Measurements from ENCODE around the gene NRDE2.

DNA sequence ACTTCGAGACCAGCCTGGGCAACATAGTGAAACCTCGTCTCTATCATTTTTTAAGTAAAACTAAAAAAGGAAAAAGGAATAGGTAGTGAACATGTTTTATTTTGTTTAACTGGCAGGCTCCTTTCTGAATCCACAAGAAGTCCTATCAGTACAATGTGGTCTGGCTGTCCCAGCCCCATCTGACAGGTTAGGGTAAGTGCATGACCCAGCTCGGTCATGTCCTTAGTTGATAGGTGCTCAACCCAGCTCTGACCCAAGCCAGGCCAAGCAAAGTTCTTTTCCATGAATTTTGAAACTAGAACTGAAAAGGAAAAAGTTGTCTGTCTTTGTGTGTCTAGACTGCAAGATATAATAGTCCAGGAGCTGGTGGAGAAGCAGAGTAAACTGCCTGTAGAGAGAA is 4.7 kb upstream of the NRDE2 start:
- TF ChIP-seq, protein P1, sequence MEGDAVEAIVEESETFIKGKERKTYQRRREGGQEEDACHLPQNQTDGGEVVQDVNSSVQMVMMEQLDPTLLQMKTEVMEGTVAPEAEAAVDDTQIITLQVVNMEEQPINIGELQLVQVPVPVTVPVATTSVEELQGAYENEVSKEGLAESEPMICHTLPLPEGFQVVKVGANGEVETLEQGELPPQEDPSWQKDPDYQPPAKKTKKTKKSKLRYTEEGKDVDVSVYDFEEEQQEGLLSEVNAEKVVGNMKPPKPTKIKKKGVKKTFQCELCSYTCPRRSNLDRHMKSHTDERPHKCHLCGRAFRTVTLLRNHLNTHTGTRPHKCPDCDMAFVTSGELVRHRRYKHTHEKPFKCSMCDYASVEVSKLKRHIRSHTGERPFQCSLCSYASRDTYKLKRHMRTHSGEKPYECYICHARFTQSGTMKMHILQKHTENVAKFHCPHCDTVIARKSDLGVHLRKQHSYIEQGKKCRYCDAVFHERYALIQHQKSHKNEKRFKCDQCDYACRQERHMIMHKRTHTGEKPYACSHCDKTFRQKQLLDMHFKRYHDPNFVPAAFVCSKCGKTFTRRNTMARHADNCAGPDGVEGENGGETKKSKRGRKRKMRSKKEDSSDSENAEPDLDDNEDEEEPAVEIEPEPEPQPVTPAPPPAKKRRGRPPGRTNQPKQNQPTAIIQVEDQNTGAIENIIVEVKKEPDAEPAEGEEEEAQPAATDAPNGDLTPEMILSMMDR (tag by site-specific recombination; IDR thresholded peaks at IDR 0.05) = no peak
- TF ChIP-seq YY2 (tag by site-specific recombination; IDR thresholded peaks at IDR 0.05) = no peak
- TF ChIP-seq ZNF350 (tag by site-specific recombination; IDR thresholded peaks at IDR 0.05) = no peak
- TF ChIP-seq BCL11B (tag by site-specific recombination; IDR thresholded peaks at IDR 0.05; ENCODE audit: low read depth) = no peak
- no peak for TF ChIP-seq YY1 (tag by site-specific recombination; IDR thresholded peaks at IDR 0.05)
- TF ChIP-seq, protein P2, sequence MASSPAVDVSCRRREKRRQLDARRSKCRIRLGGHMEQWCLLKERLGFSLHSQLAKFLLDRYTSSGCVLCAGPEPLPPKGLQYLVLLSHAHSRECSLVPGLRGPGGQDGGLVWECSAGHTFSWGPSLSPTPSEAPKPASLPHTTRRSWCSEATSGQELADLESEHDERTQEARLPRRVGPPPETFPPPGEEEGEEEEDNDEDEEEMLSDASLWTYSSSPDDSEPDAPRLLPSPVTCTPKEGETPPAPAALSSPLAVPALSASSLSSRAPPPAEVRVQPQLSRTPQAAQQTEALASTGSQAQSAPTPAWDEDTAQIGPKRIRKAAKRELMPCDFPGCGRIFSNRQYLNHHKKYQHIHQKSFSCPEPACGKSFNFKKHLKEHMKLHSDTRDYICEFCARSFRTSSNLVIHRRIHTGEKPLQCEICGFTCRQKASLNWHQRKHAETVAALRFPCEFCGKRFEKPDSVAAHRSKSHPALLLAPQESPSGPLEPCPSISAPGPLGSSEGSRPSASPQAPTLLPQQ (tag by site-specific recombination; IDR thresholded peaks at IDR 0.05) = no peak
- TF ChIP-seq GLIS1 (tag by site-specific recombination; IDR thresholded peaks at IDR 0.05) = no peak
- TF ChIP-seq ZBTB7A (tag by site-specific recombination; IDR thresholded peaks at IDR 0.05; ENCODE audit: low read depth) = no peak
- no peak for TF ChIP-seq ZNF24 (tag by site-specific recombination; IDR thresholded peaks at IDR 0.05)
- no peak for TF ChIP-seq ZNF155 (tag by site-specific recombination; IDR thresholded peaks at IDR 0.05)
- no peak for TF ChIP-seq ZNF510 (tag by site-specific recombination; IDR thresholded peaks at IDR 0.05; ENCODE audit: insufficient replicate concordance)
- no peak for TF ChIP-seq ZNF121 (tag by site-specific recombination; IDR thresholded peaks at IDR 0.05)
- no peak for TF ChIP-seq ZNF660 (tag by site-specific recombination; IDR thresholded peaks at IDR 0.05)
